ENCODE measurements around the gene GABRP.

GRCh38 chr5:170771496-170771895 lies 12.0 kb upstream of the GABRP start:
- no peak for TF ChIP-seq CTCF (IDR thresholded peaks at IDR 0.05 in 4 of 5, conservative IDR thresholded peaks at IDR 0.05 in 1 of 5)
- no peak for TF ChIP-seq POLR2A (IDR thresholded peaks at IDR 0.05)

Measured in gastrocnemius medialis (tissue), 4 donors.